ENCODE results near the gene BEST1. TPM values are rescaled to one million over a fixed set of nuclear protein-coding genes. Genes with fewer than 3 reads are reported as not detected.

Gene BEST1
- total RNA-seq, 1 experiment from 2014 or later, result 0.81 TPM

DNA sequence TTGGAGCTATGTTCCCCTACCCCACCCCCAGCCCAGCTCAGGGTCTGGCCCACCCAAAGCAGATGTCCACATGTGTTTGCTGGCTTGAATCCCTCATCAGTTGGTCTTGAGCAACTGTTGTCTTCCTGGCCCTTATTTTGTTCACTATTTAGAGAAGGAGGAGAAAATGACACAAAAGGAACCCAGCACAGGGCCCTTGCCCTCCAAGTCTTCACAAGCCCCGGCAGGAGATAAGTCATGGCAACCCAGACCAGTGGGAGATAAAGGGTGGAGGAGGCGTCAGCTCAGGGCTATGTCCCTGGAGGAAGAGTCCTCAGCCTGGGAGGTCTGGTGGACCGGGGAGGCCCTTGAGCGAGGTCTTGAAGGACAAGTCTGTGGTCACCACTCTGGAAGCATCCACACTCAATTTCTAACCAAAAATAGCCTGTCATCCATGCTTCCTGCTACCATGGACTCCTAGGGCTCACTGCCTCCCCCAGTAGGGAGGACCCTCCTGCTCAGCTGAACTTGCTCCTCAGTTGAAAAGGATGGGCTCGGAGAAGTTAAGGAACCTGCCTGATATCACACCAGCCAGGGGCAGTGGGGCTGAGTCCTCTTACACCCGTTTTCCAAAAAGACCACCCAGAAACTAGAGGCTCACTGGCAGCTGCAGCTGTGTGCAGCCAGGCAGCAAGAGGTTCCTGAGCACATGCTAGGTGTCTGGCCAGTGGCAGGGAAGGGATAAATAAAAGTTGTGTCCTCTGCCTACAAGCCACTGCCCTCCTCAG, 31.0 kb upstream of the BEST1 start:
- no peak overlapping the region for H2AFZ ChIP-seq
- H3K4me2 ChIP-seq, result no peak overlapping the region
- BruUV-seq (replicated peaks), result no TSS peak
- peaks cover 4% of the 10 kb centered on the region; the same call in 1 of the 2 replicates for H3K4me1 ChIP-seq (replicated peaks; ENCODE audit: insufficient read depth)
- peaks cover 24% of the 10 kb centered on the region for H3K27me3 ChIP-seq (ENCODE audit: insufficient read depth, low read depth)
- H3K4me3 ChIP-seq, result no peak overlapping the region
- H3K36me3 ChIP-seq (ENCODE audit: low read depth), result no peaks in the 10 kb centered on the region
- H3F3A ChIP-seq (ENCODE audit: insufficient read depth, low read depth), result peaks cover 20% of the 10 kb centered on the region; the same call in 1 of the 2 replicates
- no peaks in the 10 kb centered on the region for H3K9me3 ChIP-seq (ENCODE audit: insufficient read depth, low read depth)
- CTCF ChIA-PET, result no interaction called here
- no peaks in the 10 kb centered on the region for H3K9me2 ChIP-seq (ENCODE audit: insufficient read depth)
- POLR2A ChIA-PET (ENCODE audit: unreplicated experiment), result interaction anchor here (0.6 kb wide), 1 partner anchor 45 kb away, joined by 5 read pairs; no protein-coding TSS in a partner anchor
- H3K27ac ChIP-seq, result no peak overlapping the region
- intact Hi-C loops (cut with micrococcal nuclease; ENCODE audit: unreplicated experiment), result no loop called here
- TF ChIP-seq EZH2 (IDR thresholded peaks at IDR 0.05; ENCODE audit: low read depth), result no peak
- TF ChIP-seq, protein P1, sequence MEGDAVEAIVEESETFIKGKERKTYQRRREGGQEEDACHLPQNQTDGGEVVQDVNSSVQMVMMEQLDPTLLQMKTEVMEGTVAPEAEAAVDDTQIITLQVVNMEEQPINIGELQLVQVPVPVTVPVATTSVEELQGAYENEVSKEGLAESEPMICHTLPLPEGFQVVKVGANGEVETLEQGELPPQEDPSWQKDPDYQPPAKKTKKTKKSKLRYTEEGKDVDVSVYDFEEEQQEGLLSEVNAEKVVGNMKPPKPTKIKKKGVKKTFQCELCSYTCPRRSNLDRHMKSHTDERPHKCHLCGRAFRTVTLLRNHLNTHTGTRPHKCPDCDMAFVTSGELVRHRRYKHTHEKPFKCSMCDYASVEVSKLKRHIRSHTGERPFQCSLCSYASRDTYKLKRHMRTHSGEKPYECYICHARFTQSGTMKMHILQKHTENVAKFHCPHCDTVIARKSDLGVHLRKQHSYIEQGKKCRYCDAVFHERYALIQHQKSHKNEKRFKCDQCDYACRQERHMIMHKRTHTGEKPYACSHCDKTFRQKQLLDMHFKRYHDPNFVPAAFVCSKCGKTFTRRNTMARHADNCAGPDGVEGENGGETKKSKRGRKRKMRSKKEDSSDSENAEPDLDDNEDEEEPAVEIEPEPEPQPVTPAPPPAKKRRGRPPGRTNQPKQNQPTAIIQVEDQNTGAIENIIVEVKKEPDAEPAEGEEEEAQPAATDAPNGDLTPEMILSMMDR (conservative IDR thresholded peaks at IDR 0.05), result no peak
- no peak for DNase-seq
- no peaks in the 10 kb centered on the region for H4K20me1 ChIP-seq (ENCODE audit: insufficient read depth)
- H3K79me2 ChIP-seq (ENCODE audit: low read depth), result no peaks in the 10 kb centered on the region

DNA sequence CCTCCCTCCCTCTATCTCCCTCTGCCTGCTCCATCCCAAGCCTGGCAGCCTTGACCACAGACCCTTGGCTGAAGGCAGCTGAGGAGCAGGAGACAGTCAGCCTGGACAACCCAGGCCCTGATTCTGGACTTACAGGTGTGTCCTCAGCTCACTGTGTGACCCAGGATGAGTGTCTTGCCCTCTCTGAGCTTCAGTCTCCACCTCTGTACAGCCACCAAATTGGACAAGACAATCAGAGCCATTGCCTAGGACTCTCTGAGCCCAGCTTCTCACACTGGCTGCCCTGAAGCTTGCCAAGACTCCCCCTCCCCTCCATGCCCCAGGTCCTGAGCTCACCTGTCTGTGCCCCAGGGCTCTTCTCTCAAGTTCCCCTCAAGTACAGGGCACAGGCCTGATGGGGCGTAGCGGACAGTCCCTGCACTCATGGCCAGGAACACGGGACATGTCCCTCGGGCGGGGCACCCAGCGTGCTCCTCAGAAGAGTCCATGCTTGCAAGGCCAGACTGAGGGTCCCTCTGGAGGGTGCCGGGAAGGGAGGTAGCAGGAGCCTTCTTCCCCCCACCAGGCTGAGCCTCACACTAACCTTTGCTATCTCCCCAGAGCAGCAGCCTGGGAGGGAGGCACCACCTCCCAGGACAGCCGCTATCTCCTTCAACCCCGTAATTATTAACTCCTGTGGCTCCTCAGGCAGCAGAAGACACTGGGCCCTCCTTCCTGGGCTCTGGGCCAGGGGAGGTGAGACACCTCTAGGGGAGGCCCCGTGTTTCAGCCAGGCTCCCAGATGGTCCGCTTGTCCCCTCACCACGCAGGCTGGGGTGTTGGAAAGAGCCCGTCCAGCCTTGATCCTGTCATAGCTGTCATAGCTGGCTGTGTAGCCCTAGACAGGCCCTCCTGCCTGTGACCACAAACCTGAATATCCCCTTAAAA, 30.2 kb upstream of the BEST1 start:
- Histone ChIP-seq H3F3A (ENCODE audit: insufficient read depth, low read depth) (peaks cover 18% of the 10 kb centered on the region; the same call in 1 of the 2 replicates), H3K4me1 (replicated peaks; ENCODE audit: insufficient read depth) (peaks cover 4% of the 10 kb centered on the region; the same call in 1 of the 2 replicates), H3K79me2 (ENCODE audit: low read depth) (no peaks in the 10 kb centered on the region), H3K9me2 (ENCODE audit: insufficient read depth) (no peaks in the 10 kb centered on the region), H2AFZ (no peak overlapping the region), H3K4me2 (no peak overlapping the region), H4K20me1 (ENCODE audit: insufficient read depth) (no peaks in the 10 kb centered on the region), H3K4me3 (no peak overlapping the region), H3K27ac (no peak overlapping the region), H3K36me3 (ENCODE audit: low read depth) (no peaks in the 10 kb centered on the region), H3K27me3 (ENCODE audit: insufficient read depth, low read depth) (peaks cover 24% of the 10 kb centered on the region), H3K9me3 (ENCODE audit: insufficient read depth, low read depth) (no peaks in the 10 kb centered on the region)
- DNase-seq, result no peak
- no TSS peak for BruUV-seq (replicated peaks)
- POLR2A ChIA-PET (ENCODE audit: unreplicated experiment), result no interaction called here
- CTCF ChIA-PET, result no interaction called here
- TF ChIP-seq, protein P1 (conservative IDR thresholded peaks at IDR 0.05), result no peak
- no peak for TF ChIP-seq EZH2 (IDR thresholded peaks at IDR 0.05; ENCODE audit: low read depth)
- intact Hi-C loops (cut with micrococcal nuclease; ENCODE audit: unreplicated experiment), result no loop called here

DNA sequence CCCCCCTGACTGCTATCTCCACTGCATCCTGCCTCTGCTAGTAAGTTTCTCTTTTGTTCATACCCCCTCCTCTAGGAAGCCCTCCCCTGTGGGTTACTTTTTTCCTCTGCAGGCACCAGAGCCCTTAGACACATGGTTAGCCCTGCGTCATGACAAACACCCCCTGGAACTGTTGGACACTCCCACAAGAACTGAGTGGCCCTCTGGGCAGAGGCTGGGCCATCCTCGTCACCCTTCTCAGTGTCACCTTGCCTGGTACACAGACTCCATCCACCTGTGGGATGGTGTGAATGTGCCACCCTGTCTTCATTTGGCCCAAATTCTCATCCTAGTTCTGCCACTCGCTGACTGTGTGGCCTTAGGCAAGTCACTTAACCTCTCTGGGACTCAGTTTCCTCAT, 28.7 kb upstream of the BEST1 start:
- BruUV-seq (replicated peaks), result no TSS peak
- no peaks in the 10 kb centered on the region for H3K9me3 ChIP-seq (ENCODE audit: insufficient read depth, low read depth)
- H3K27me3 ChIP-seq (ENCODE audit: insufficient read depth, low read depth), result peaks cover 24% of the 10 kb centered on the region
- CTCF ChIA-PET, result no interaction called here
- no peak for DNase-seq
- no peak overlapping the region for H3K4me2 ChIP-seq
- H3K36me3 ChIP-seq (ENCODE audit: low read depth), result no peaks in the 10 kb centered on the region
- no peak overlapping the region for H3K4me3 ChIP-seq
- H3K4me1 ChIP-seq (replicated peaks; ENCODE audit: insufficient read depth), result peaks cover 4% of the 10 kb centered on the region; the same call in 1 of the 2 replicates
- no peak overlapping the region for H3K27ac ChIP-seq
- no peaks in the 10 kb centered on the region for H3K9me2 ChIP-seq (ENCODE audit: insufficient read depth)
- peaks cover 11% of the 10 kb centered on the region; the same call in 1 of the 2 replicates for H3F3A ChIP-seq (ENCODE audit: insufficient read depth, low read depth)
- POLR2A ChIA-PET (ENCODE audit: unreplicated experiment), result no interaction called here
- no peak overlapping the region for H2AFZ ChIP-seq
- intact Hi-C loops (cut with micrococcal nuclease; ENCODE audit: unreplicated experiment), result no loop called here
- H4K20me1 ChIP-seq (ENCODE audit: insufficient read depth), result no peaks in the 10 kb centered on the region
- TF ChIP-seq EZH2 (IDR thresholded peaks at IDR 0.05; ENCODE audit: low read depth), result no peak
- TF ChIP-seq, protein P1 (conservative IDR thresholded peaks at IDR 0.05), result no peak
- H3K79me2 ChIP-seq (ENCODE audit: low read depth), result no peaks in the 10 kb centered on the region

Measured in PC-9 (cell line).